ENCODE data around the gene PCMT1. TPM values are rescaled to one million over a fixed set of nuclear protein-coding genes. Genes with fewer than 3 reads are reported as not detected.

Gene PCMT1
- total and polyA plus RNA-seq, 2 of the 13 experiments (the other 11 are each of a cell fraction or from before 2014, with no cell fraction given) = 112 to 169 TPM

DNA sequence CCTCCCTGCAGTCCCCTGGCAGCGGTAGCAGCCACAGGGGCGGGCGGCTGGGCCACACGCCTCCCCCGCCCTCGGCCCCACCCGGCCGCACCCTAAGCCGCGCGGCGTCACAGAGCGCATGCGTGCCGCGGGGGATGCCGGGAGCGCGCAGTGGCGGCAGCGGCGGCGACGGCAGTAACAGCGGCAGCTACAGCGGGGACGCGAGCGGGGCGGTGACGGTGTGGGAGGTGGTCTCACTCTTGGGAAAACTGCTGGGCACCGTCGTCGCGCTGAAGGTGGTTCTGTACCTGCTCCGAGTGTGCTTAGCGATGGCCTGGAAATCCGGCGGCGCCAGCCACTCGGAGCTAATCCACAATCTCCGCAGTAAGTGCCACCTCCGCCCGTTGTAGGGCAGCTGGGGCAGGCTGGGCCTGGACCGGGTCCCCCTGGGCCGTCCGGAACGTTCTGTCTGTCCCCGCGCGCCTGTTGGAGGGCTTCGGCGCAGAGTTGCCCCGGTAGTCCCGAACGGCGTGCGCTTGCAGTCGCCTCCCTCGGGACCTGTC, at the start of gene PCMT1 (continued):
- TF ChIP-seq, protein P1, sequence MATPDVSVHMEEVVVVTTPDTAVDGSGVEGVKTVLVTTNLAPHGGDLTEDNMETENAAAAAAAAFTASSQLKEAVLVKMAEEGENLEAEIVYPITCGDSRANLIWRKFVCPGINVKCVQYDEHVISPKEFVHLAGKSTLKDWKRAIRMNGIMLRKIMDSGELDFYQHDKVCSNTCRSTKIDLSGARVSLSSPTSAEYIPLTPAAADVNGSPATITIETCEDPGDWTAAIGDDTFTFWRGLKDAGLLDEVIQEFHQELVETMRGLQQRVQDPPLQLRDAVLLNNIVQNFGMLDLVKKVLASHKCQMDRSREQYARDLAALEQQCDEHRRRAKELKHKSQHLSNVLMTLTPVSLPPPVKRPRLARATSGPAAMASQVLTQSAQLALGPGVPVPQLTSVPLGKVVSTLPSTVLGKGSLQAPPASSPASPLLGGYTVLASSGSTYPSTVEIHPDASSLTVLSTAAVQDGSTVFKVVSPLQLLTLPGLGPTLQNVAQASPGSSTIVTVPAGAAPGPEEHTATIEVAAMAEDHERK (CRISPR knock-in tag; IDR thresholded peaks at IDR 0.05; ENCODE audit: low read depth) = peak; percentile 74
- peak; percentile 98 for TF ChIP-seq AGO2 (optimal IDR thresholded peaks at IDR 0.05; ENCODE audit: low read depth, low read length)
- TF ChIP-seq, protein P2, sequence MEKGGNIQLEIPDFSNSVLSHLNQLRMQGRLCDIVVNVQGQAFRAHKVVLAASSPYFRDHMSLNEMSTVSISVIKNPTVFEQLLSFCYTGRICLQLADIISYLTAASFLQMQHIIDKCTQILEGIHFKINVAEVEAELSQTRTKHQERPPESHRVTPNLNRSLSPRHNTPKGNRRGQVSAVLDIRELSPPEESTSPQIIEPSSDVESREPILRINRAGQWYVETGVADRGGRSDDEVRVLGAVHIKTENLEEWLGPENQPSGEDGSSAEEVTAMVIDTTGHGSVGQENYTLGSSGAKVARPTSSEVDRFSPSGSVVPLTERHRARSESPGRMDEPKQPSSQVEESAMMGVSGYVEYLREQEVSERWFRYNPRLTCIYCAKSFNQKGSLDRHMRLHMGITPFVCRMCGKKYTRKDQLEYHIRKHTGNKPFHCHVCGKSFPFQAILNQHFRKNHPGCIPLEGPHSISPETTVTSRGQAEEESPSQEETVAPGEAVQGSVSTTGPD (CRISPR knock-in tag; IDR thresholded peaks at IDR 0.05) = no peak
- no peak for TF ChIP-seq SCMH1 (CRISPR knock-in tag; IDR thresholded peaks at IDR 0.05; ENCODE audit: borderline replicate concordance)
- TF ChIP-seq, protein P3, sequence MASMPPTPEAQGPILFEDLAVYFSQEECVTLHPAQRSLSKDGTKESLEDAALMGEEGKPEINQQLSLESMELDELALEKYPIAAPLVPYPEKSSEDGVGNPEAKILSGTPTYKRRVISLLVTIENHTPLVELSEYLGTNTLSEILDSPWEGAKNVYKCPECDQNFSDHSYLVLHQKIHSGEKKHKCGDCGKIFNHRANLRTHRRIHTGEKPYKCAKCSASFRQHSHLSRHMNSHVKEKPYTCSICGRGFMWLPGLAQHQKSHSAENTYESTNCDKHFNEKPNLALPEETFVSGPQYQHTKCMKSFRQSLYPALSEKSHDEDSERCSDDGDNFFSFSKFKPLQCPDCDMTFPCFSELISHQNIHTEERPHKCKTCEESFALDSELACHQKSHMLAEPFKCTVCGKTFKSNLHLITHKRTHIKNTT (CRISPR knock-in tag; IDR thresholded peaks at IDR 0.05) = no peak
- peak; percentile 33; the same call in 1 of the 2 replicates for TF ChIP-seq ZNF431 (CRISPR knock-in tag; IDR thresholded peaks at IDR 0.05; ENCODE audit: borderline replicate concordance, low read depth)
- TF ChIP-seq SAFB2 (CRISPR knock-in tag; IDR thresholded peaks at IDR 0.05; ENCODE audit: borderline replicate concordance, low read depth) = peak; percentile 70; the same call in 1 of the 2 replicates
- TF ChIP-seq, protein P4, sequence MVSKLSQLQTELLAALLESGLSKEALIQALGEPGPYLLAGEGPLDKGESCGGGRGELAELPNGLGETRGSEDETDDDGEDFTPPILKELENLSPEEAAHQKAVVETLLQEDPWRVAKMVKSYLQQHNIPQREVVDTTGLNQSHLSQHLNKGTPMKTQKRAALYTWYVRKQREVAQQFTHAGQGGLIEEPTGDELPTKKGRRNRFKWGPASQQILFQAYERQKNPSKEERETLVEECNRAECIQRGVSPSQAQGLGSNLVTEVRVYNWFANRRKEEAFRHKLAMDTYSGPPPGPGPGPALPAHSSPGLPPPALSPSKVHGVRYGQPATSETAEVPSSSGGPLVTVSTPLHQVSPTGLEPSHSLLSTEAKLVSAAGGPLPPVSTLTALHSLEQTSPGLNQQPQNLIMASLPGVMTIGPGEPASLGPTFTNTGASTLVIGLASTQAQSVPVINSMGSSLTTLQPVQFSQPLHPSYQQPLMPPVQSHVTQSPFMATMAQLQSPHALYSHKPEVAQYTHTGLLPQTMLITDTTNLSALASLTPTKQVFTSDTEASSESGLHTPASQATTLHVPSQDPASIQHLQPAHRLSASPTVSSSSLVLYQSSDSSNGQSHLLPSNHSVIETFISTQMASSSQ (IDR thresholded peaks at IDR 0.05; ENCODE audit: low read depth) = no peak
- TF ChIP-seq, protein P4 (CRISPR knock-in tag; IDR thresholded peaks at IDR 0.05; ENCODE audit: borderline replicate concordance) = no peak
- TF ChIP-seq, protein P5, sequence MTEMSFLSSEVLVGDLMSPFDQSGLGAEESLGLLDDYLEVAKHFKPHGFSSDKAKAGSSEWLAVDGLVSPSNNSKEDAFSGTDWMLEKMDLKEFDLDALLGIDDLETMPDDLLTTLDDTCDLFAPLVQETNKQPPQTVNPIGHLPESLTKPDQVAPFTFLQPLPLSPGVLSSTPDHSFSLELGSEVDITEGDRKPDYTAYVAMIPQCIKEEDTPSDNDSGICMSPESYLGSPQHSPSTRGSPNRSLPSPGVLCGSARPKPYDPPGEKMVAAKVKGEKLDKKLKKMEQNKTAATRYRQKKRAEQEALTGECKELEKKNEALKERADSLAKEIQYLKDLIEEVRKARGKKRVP (CRISPR knock-in tag; IDR thresholded peaks at IDR 0.05) = no peak
- no peak; the same call in 1 of the 2 replicates for TF ChIP-seq ZNF33A (CRISPR knock-in tag; IDR thresholded peaks at IDR 0.05; ENCODE audit: borderline replicate concordance)
- no peak; the same call in 1 of the 2 replicates for TF ChIP-seq ZNF256 (CRISPR knock-in tag; conservative IDR thresholded peaks at IDR 0.05)
- TF ChIP-seq KLF9 (CRISPR knock-in tag; IDR thresholded peaks at IDR 0.05; ENCODE audit: low read depth) = no peak
- TF ChIP-seq PRDM15 (CRISPR knock-in tag; IDR thresholded peaks at IDR 0.05) = 0 out of 2 replicates have a peak, but pooled peaks have one; percentile 50
- no peak for TF ChIP-seq ZBTB1 (CRISPR knock-in tag; IDR thresholded peaks at IDR 0.05; ENCODE audit: borderline replicate concordance)
